ENCODE results near the gene IGSF9. TPM values are rescaled to one million over a fixed set of nuclear protein-coding genes. Genes with fewer than 3 reads are reported as not detected.
A peak's percentile ranks its signal among the peaks of the same experiment; 100 is the strongest.

Gene IGSF9
- total RNA-seq, 1 experiment from 2014 or later: 23.4 TPM

- POLR2A ChIA-PET (ENCODE audit: unreplicated experiment): no interaction called here
- no peaks in the 10 kb centered on the region for H3K9me2 ChIP-seq (ENCODE audit: insufficient read depth)
- no peak overlapping the region for H2AFZ ChIP-seq
- CTCF ChIA-PET: no interaction called here
- H3K4me1 ChIP-seq (replicated peaks; ENCODE audit: insufficient read depth): peaks cover 57% of the 10 kb centered on the region
- DNase-seq: peak in 1 of 2 experiments; percentile 80
- peak overlapping the region; percentile 19; the same call in 1 of the 2 replicates for H3K4me3 ChIP-seq
- intact Hi-C loops (cut with micrococcal nuclease; ENCODE audit: unreplicated experiment): loop anchor here (1.0 kb wide), 1 partner anchor 15 kb away; no protein-coding TSS in a partner anchor
- no peaks in the 10 kb centered on the region for H3K27me3 ChIP-seq (ENCODE audit: insufficient read depth, low read depth)
- H4K20me1 ChIP-seq (ENCODE audit: insufficient read depth): no peaks in the 10 kb centered on the region
- H3K79me2 ChIP-seq (ENCODE audit: low read depth): no peaks in the 10 kb centered on the region
- TF ChIP-seq, protein P1, sequence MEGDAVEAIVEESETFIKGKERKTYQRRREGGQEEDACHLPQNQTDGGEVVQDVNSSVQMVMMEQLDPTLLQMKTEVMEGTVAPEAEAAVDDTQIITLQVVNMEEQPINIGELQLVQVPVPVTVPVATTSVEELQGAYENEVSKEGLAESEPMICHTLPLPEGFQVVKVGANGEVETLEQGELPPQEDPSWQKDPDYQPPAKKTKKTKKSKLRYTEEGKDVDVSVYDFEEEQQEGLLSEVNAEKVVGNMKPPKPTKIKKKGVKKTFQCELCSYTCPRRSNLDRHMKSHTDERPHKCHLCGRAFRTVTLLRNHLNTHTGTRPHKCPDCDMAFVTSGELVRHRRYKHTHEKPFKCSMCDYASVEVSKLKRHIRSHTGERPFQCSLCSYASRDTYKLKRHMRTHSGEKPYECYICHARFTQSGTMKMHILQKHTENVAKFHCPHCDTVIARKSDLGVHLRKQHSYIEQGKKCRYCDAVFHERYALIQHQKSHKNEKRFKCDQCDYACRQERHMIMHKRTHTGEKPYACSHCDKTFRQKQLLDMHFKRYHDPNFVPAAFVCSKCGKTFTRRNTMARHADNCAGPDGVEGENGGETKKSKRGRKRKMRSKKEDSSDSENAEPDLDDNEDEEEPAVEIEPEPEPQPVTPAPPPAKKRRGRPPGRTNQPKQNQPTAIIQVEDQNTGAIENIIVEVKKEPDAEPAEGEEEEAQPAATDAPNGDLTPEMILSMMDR (conservative IDR thresholded peaks at IDR 0.05): no peak
- TF ChIP-seq EZH2 (IDR thresholded peaks at IDR 0.05; ENCODE audit: low read depth): no peak
- H3F3A ChIP-seq (ENCODE audit: insufficient read depth, low read depth): peaks cover 43% of the 10 kb centered on the region
- H3K4me2 ChIP-seq: peak overlapping the region; percentile 70
- BruUV-seq (replicated peaks): no TSS peak
- peak overlapping the region; percentile 98 for H3K27ac ChIP-seq
- H3K36me3 ChIP-seq (ENCODE audit: low read depth): no peaks in the 10 kb centered on the region; the same call in 1 of the 2 replicates
- no peaks in the 10 kb centered on the region for H3K9me3 ChIP-seq (ENCODE audit: insufficient read depth, low read depth)
Measured at GRCh38 chr1:159882527-159882862, 62.9 kb downstream of the IGSF9 start.

DNA sequence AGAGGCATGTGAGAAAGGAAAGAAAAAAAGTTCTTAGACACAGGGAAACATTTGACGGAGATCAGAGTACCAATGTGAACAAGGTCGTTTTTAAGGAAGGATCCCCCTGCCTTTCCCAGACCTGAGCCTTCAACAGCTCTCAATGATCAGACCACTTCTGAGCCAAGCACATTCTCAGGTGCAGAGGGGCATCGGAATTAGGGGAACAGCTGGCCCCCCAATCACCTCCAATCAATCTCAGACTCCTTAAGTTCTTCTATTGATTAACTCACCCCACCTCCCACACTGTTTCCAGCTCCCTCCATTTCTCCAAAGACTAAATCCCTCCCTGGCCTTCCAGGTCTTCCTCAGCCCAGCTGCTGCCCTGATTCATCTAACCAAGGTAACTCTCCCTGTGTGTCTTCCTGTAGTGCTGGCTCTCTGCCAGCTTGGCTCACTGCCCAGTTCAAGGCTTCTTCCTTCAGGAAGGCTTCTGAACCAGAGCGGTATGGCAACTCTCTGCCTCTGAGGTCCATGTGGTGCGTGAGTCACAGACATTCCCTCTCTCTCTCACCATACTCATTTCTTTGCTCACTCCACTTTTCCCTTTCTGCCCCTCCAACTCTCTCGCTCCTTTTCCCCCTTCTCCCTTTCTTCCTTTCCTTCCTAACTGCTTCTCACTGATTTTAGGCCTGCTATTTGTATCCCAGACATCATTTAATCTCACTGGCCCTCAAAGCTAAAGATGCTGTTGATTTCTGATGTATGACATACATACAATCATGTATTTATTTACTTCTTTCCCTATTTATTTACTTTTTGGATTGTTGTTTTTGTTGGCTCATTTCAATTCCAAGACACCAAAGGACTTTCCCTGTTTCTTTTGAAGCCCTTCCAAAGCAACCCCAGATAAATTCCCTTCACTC, 63.5 kb downstream of the IGSF9 start:
- H3K9me2 ChIP-seq (ENCODE audit: insufficient read depth): no peaks in the 10 kb centered on the region
- H3K79me2 ChIP-seq (ENCODE audit: low read depth): no peaks in the 10 kb centered on the region
- H3K9me3 ChIP-seq (ENCODE audit: insufficient read depth, low read depth): no peaks in the 10 kb centered on the region
- peaks cover 43% of the 10 kb centered on the region for H3F3A ChIP-seq (ENCODE audit: insufficient read depth, low read depth)
- H3K4me2 ChIP-seq: peak overlapping the region; percentile 70
- H3K27ac ChIP-seq: peak overlapping the region; percentile 98
- TSS peak; percentile 91 for BruUV-seq (replicated peaks)
- ChIA-PET POLR2A (ENCODE audit: unreplicated experiment) (interaction anchor here (0.6 to 1.2 kb wide), 3 partner anchors 10 to 43 kb away, joined by 3 to 4 read pairs (median 3); partner anchors contain the start of gene TAGLN2), CTCF (interaction anchor here (0.6 kb wide), 1 partner anchor 8 kb away, joined by 3 read pairs; no protein-coding TSS in a partner anchor)
- intact Hi-C loops (cut with micrococcal nuclease; ENCODE audit: unreplicated experiment): loop anchor here (1.0 to 2.0 kb wide), 2 partner anchors 15 to 27 kb away; no protein-coding TSS in a partner anchor
- no peak overlapping the region for H2AFZ ChIP-seq
- H3K36me3 ChIP-seq (ENCODE audit: low read depth): no peaks in the 10 kb centered on the region; the same call in 1 of the 2 replicates
- H3K27me3 ChIP-seq (ENCODE audit: insufficient read depth, low read depth): no peaks in the 10 kb centered on the region
- TF ChIP-seq EZH2 (IDR thresholded peaks at IDR 0.05; ENCODE audit: low read depth): no peak
- TF ChIP-seq, protein P1 (conservative IDR thresholded peaks at IDR 0.05): no peak
- H4K20me1 ChIP-seq (ENCODE audit: insufficient read depth): no peaks in the 10 kb centered on the region
- peaks cover 57% of the 10 kb centered on the region for H3K4me1 ChIP-seq (replicated peaks; ENCODE audit: insufficient read depth)
- H3K4me3 ChIP-seq: peak overlapping the region; percentile 19; the same call in 1 of the 2 replicates
- peak; percentile 97 to 98 for DNase-seq

DNA sequence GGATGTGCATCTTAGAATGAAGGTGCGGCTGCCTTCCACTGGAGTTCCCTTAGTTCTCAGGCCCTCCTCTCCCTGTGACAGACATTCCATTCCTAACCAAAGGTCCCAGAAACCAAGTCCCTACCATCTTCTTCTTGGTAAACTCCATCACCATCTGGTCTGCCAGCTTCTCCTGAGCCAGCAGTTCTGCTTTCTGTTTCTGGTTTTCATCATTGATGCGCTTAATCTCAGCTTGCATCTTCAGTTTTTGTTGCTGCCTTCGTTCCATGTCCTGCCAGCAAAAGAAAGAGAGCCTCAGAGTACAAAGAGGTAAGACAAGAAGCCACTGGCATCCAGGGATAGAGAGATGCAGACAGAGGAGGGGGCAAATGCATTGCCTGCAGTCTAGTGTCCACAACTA, 65.0 kb downstream of the IGSF9 start:
- no peak for DNase-seq
- intact Hi-C loops (cut with micrococcal nuclease; ENCODE audit: unreplicated experiment): loop anchor here (2.0 kb wide), 1 partner anchor 26 kb away; no protein-coding TSS in a partner anchor
- Histone ChIP-seq H3K9me3 (ENCODE audit: insufficient read depth, low read depth) (no peaks in the 10 kb centered on the region), H3K4me3 (no peak overlapping the region), H3K4me1 (replicated peaks; ENCODE audit: insufficient read depth) (peaks cover 57% of the 10 kb centered on the region), H2AFZ (no peak overlapping the region), H3K4me2 (peak overlapping the region; percentile 44), H3K36me3 (ENCODE audit: low read depth) (no peaks in the 10 kb centered on the region; the same call in 1 of the 2 replicates), H3K27ac (peak overlapping the region; percentile 98), H3K9me2 (ENCODE audit: insufficient read depth) (no peaks in the 10 kb centered on the region), H3F3A (ENCODE audit: insufficient read depth, low read depth) (peaks cover 43% of the 10 kb centered on the region), H4K20me1 (ENCODE audit: insufficient read depth) (no peaks in the 10 kb centered on the region), H3K27me3 (ENCODE audit: insufficient read depth, low read depth) (no peaks in the 10 kb centered on the region), H3K79me2 (ENCODE audit: low read depth) (no peaks in the 10 kb centered on the region)
- POLR2A ChIA-PET (ENCODE audit: unreplicated experiment): interaction anchor here (0.7 kb wide), 2 partner anchors 10 to 60 kb away, joined by 4 to 7 read pairs; no protein-coding TSS in a partner anchor
- no TSS peak for BruUV-seq (replicated peaks)
- CTCF ChIA-PET: interaction anchor here (0.6 to 0.9 kb wide), 2 partner anchors 123 to 499 kb away, joined by 3 to 4 read pairs; no protein-coding TSS in a partner anchor
- TF ChIP-seq EZH2 (IDR thresholded peaks at IDR 0.05; ENCODE audit: low read depth): no peak
- TF ChIP-seq, protein P1 (conservative IDR thresholded peaks at IDR 0.05): no peak

Data from PC-9 (cell line).